ENCODE results near the gene PFDN2.

GRCh38 chr1:161082996-161083747 lies 34.7 kb downstream of the PFDN2 start:
- TF ChIP-seq SCRT1 (tag by site-specific recombination; IDR thresholded peaks at IDR 0.05; ENCODE audit: borderline replicate concordance) (no peak), ZNF311 (tag by site-specific recombination; IDR thresholded peaks at IDR 0.05; ENCODE audit: borderline replicate concordance) (no peak), CTCF (tag by site-specific recombination; IDR thresholded peaks at IDR 0.05) (no peak), ZBTB11 (tag by site-specific recombination; conservative IDR thresholded peaks at IDR 0.05; ENCODE audit: low read depth) (no peak), ZNF544 (tag by site-specific recombination; IDR thresholded peaks at IDR 0.05) (no peak), PRDM2 (tag by site-specific recombination; IDR thresholded peaks at IDR 0.05; ENCODE audit: borderline replicate concordance) (no peak), MYNN (tag by site-specific recombination; IDR thresholded peaks at IDR 0.05; ENCODE audit: borderline replicate concordance) (no peak), ZSCAN18 (tag by site-specific recombination; IDR thresholded peaks at IDR 0.05) (no peak), ZNF302 (tag by site-specific recombination; IDR thresholded peaks at IDR 0.05; ENCODE audit: low read depth) (no peak), ZNF292 (tag by site-specific recombination; IDR thresholded peaks at IDR 0.05; ENCODE audit: borderline replicate concordance, low read depth) (no peak), INSM2 (tag by site-specific recombination; IDR thresholded peaks at IDR 0.05) (peak; percentile 45; the same call in 1 of the 2 replicates), ZNF239 (tag by site-specific recombination; IDR thresholded peaks at IDR 0.05) (no peak), ZNF596 (tag by site-specific recombination; IDR thresholded peaks at IDR 0.05) (no peak)

Measured in HEK293 (cell line).